Measurements from ENCODE around the gene NDST1. TPM values are rescaled to one million over a fixed set of nuclear protein-coding genes. Genes with fewer than 3 reads are reported as not detected.

Gene NDST1
- total RNA-seq, 2 experiments from 2014 or later: 2.5 to 2.6 TPM

- POLR2A ChIA-PET: no interaction called here
- Mint-ChIP-seq H3K27me3 (no peaks in the 10 kb centered on the region), H3K9me3 (no peaks in the 10 kb centered on the region)
Observed at GRCh38 chr5:150559701-150560100, 51.8 kb downstream of the NDST1 start.

DNA sequence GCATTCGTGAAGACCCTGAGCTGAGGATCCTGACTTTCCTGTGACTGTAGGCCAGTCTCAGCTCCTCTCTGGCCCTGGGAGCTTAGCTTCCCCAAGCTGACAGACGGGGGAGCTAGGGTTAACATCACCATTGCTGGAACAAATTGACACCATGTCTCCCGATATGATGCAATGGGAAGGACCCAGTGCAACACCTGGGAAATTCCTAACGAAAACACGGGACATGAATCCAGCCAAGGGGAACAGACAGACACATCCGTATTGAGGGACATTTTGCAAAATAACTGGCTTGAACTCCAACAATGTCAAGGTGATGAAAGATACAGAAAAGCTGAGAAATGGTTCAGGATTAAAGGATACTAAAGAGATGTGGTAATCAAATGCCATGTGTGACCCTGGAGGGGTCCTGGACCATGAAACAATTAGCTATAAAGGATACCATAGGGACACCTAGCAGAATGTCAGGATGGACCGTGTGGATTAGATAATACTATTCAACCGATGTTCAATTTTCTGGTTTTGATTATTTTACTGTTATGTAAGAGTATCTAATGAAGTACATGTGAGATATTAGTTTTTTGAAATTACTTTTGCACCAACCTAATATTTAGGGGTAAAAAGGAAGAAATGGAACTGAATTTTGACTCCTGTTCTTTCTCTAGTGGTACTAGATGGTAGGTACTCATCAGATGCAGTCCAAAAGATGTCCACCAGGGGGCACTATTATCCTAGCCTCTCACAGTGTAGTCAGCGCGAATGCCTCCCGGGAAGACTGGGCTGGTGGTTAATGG lies 52.7 kb downstream of the NDST1 start:
- intact Hi-C loops (cut with micrococcal nuclease): loop anchor here (1.0 to 5.0 kb wide), 5 partner anchors 96 to 287 kb away; partner anchors contain the start of gene RBM22
- H3K4me3 Mint-ChIP-seq: no peak overlapping the region
- no peak overlapping the region for H3K27ac Mint-ChIP-seq
- H3K36me3 Mint-ChIP-seq: no peaks in the 10 kb centered on the region
- POLR2A ChIA-PET: no interaction called here
- CTCF ChIA-PET: interaction anchor here (0.6 to 7.6 kb wide), 35 partner anchors 9 to 884 kb away, joined by 3 to 85 read pairs (median 4); partner anchors contain the start of genes IRGM, MYOZ3, RPS14 and SMIM3
- no peaks in the 10 kb centered on the region for H3K4me1 Mint-ChIP-seq (ENCODE audit: low read depth)
- peak; percentile 85 for DNase-seq
- no peaks in the 10 kb centered on the region for H3K27me3 Mint-ChIP-seq
- H3K9me3 Mint-ChIP-seq: no peaks in the 10 kb centered on the region

More at GRCh38 chr5:150559701-150560100, 51.8 kb downstream of the NDST1 start:
- intact Hi-C loops (cut with micrococcal nuclease): loop anchor here (2.0 to 5.0 kb wide), 2 partner anchors 101 to 143 kb away; partner anchors contain the start of gene RBM22
- CTCF ChIA-PET: interaction anchor here (0.7 to 7.6 kb wide), 29 partner anchors 10 to 627 kb away, joined by 3 to 85 read pairs (median 4); partner anchors contain the start of genes IRGM, MYOZ3, RPS14 and SMIM3
- Mint-ChIP-seq H3K36me3 (no peaks in the 10 kb centered on the region), H3K4me3 (no peak overlapping the region), H3K27ac (no peak overlapping the region), H3K4me1 (ENCODE audit: low read depth) (no peaks in the 10 kb centered on the region)
- DNase-seq: no peak

DNA sequence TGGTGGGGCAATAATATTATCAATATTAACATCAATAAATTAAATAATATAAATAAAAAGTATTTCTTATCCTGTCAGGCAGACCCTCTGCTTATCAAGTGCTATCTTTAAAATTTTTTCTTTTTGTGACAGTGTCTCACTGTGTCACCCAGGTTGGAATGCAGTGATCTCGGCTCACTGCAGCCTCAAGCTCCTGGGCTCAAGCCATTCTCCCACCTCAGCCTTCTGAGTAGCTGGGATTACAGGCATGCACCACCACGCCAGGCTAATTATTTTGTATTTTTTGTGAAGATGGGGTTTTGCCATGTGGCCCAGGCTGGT lies 53.2 kb downstream of the NDST1 start:
- H3K9me3 Mint-ChIP-seq: no peaks in the 10 kb centered on the region
- H3K4me3 Mint-ChIP-seq: no peak overlapping the region
- no peak for DNase-seq
- no peaks in the 10 kb centered on the region for H3K36me3 Mint-ChIP-seq
- ChIA-PET CTCF (interaction anchor here (0.6 to 7.6 kb wide), 16 partner anchors 16 to 428 kb away, joined by 3 to 85 read pairs (median 4); partner anchors contain the start of genes IRGM and RPS14), POLR2A (no interaction called here)
- no peaks in the 10 kb centered on the region for H3K4me1 Mint-ChIP-seq (ENCODE audit: low read depth)
- H3K27me3 Mint-ChIP-seq: no peaks in the 10 kb centered on the region
- H3K27ac Mint-ChIP-seq: no peak overlapping the region
- intact Hi-C loops (cut with micrococcal nuclease): loop anchor here (1.0 to 5.0 kb wide), 5 partner anchors 95 to 286 kb away; partner anchors contain the start of gene RBM22

- Mint-ChIP-seq H3K27ac (no peak overlapping the region), H3K4me3 (no peak overlapping the region), H3K27me3 (no peaks in the 10 kb centered on the region), H3K36me3 (no peaks in the 10 kb centered on the region), H3K9me3 (no peaks in the 10 kb centered on the region), H3K4me1 (ENCODE audit: low read depth) (no peaks in the 10 kb centered on the region)
- intact Hi-C loops (cut with micrococcal nuclease): loop anchor here (1.0 to 5.0 kb wide), 5 partner anchors 95 to 286 kb away; partner anchors contain the start of gene RBM22
- POLR2A ChIA-PET: interaction anchor here (0.8 kb wide), 1 partner anchor 285 kb away, joined by 4 read pairs; the partner anchor contains the start of gene IRGM
- no peak for DNase-seq
- CTCF ChIA-PET: interaction anchor here (0.6 to 7.6 kb wide), 21 partner anchors 17 to 603 kb away, joined by 3 to 85 read pairs (median 3); partner anchors contain the start of genes IRGM and RPS14
Observed at GRCh38 chr5:150561571-150562275, 53.8 kb downstream of the NDST1 start.

DNA sequence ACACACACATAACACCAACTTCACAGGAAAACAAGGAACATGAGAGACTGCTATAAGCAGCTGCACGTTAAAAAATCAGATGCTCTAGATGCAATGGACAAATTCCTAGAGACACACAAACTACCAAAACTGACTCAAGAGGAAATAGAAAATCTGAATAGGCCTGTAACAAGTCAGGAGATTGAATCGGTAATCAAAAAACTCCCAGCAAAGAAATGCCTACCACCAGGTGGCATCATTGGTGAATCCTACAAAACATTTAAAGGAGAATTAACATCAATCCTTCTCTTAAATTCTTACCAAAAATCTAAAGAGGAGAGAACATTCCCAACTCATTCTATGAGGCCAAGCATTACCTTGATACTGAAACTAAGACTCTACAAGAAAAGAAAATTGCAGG lies 54.9 kb downstream of the NDST1 start:
- Mint-ChIP-seq H3K9me3 (no peaks in the 10 kb centered on the region), H3K27me3 (no peaks in the 10 kb centered on the region), H3K27ac (no peak overlapping the region), H3K36me3 (no peaks in the 10 kb centered on the region), H3K4me1 (ENCODE audit: low read depth) (no peaks in the 10 kb centered on the region), H3K4me3 (no peak overlapping the region)
- ChIA-PET POLR2A (no interaction called here), CTCF (interaction anchor here (0.7 to 7.6 kb wide), 4 partner anchors 57 to 602 kb away, joined by 3 to 85 read pairs (median 26); partner anchors contain the start of gene IRGM)
- intact Hi-C loops (cut with micrococcal nuclease): loop anchor here (5.0 kb wide), 1 partner anchor 139 kb away; the partner anchor contains the start of gene RBM22
- peak; percentile 26 for DNase-seq

DNA sequence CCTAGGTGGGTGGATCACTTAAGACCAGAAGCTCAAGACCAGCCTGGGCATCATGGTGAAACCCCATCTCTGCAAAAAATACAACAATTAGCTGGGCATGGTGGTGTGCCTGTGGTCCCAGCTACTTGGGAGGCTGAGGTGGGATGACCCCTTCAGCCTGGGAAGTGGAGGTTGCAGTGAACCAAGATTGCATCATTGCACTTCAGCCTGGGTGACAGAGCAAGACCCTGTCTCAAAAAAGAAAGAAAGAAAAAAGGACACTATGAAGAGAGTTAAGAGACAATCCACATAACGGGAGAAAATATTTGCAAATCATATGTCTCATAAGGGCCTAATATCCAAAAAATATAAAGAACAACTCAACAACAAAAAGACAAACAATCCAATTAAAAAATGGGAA lies 57.9 kb downstream of the NDST1 start:
- POLR2A ChIA-PET: no interaction called here
- CTCF ChIA-PET: interaction anchor here (0.6 to 7.6 kb wide), 4 partner anchors 90 to 1746 kb away, joined by 3 to 85 read pairs (median 4); partner anchors contain the start of gene IRGM
- no peak overlapping the region for H3K27ac Mint-ChIP-seq
- intact Hi-C loops (cut with micrococcal nuclease): no loop called here
- no peak for DNase-seq
- no peak overlapping the region for H3K4me3 Mint-ChIP-seq
- H3K27me3 Mint-ChIP-seq: no peaks in the 10 kb centered on the region
- H3K9me3 Mint-ChIP-seq: no peaks in the 10 kb centered on the region
- H3K36me3 Mint-ChIP-seq: no peaks in the 10 kb centered on the region
- no peaks in the 10 kb centered on the region for H3K4me1 Mint-ChIP-seq (ENCODE audit: low read depth)

- no peak overlapping the region for H3K27ac Mint-ChIP-seq
- no peaks in the 10 kb centered on the region for H3K36me3 Mint-ChIP-seq
- H3K27me3 Mint-ChIP-seq: no peaks in the 10 kb centered on the region
- CTCF ChIA-PET: no interaction called here
- H3K4me3 Mint-ChIP-seq: no peak overlapping the region
- H3K9me3 Mint-ChIP-seq: no peaks in the 10 kb centered on the region
- H3K4me1 Mint-ChIP-seq (ENCODE audit: low read depth): no peaks in the 10 kb centered on the region
- DNase-seq: no peak
- intact Hi-C loops (cut with micrococcal nuclease): no loop called here
- POLR2A ChIA-PET: no interaction called here
Observed at GRCh38 chr5:150567031-150567717, 59.2 kb downstream of the NDST1 start.

DNA sequence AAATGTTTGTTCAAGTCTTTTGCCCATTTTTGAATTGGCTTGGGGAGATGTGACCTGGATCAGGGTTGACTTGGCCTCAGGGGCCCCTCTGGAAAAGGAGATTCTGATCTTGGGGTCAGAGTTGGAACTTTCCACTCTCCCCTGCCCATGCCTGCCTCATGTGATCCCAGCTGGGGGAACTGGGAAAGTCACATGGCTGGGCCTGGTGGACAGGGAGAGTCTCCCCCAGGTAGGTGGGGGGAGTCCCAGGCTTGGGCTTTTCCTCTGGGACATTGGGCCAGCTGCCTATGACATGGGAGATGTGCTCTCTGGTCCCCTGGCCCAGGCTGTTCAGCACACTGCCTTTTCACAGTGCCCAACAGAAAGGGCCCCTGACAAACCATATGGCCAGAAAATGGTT lies 60.7 kb downstream of the NDST1 start:
- Mint-ChIP-seq H3K27me3 (no peaks in the 10 kb centered on the region), H3K4me1 (ENCODE audit: low read depth) (no peaks in the 10 kb centered on the region), H3K27ac (no peak overlapping the region), H3K36me3 (no peaks in the 10 kb centered on the region), H3K4me3 (no peak overlapping the region), H3K9me3 (no peaks in the 10 kb centered on the region)
- DNase-seq: no peak
- POLR2A ChIA-PET: no interaction called here
- intact Hi-C loops (cut with micrococcal nuclease): no loop called here
- CTCF ChIA-PET: interaction anchor here (1.7 kb wide), 1 partner anchor 9 kb away, joined by 5 read pairs; no protein-coding TSS in a partner anchor

DNA sequence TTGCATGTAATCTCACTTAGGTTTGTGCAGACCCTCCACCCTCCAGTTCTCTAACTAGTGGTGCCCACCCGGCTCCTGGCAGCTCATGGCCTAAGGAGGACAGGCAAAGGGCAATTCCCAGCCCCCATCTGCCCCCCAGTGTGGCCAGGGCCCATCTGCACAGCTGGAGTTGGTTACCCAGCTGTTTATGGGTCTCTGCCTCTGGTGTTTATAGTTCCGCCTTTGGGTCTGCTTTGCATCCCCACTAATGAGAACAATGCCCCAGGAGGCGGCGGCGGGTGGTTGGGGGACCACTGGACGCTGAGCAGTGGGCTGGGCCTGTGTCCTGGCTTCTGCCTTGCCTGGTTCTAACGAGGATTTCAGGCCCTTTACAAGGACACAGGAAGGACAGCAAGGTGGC lies 62.4 kb downstream of the NDST1 start:
- H3K36me3 Mint-ChIP-seq: no peaks in the 10 kb centered on the region
- no peak overlapping the region for H3K4me3 Mint-ChIP-seq
- H3K4me1 Mint-ChIP-seq (ENCODE audit: low read depth): no peaks in the 10 kb centered on the region
- DNase-seq: no peak
- no peaks in the 10 kb centered on the region for H3K27me3 Mint-ChIP-seq
- no peak overlapping the region for H3K27ac Mint-ChIP-seq
- ChIA-PET POLR2A (no interaction called here), CTCF (interaction anchor here (1.7 kb wide), 1 partner anchor 11 kb away, joined by 5 read pairs; no protein-coding TSS in a partner anchor)
- H3K9me3 Mint-ChIP-seq: no peaks in the 10 kb centered on the region
- intact Hi-C loops (cut with micrococcal nuclease): no loop called here

DNA sequence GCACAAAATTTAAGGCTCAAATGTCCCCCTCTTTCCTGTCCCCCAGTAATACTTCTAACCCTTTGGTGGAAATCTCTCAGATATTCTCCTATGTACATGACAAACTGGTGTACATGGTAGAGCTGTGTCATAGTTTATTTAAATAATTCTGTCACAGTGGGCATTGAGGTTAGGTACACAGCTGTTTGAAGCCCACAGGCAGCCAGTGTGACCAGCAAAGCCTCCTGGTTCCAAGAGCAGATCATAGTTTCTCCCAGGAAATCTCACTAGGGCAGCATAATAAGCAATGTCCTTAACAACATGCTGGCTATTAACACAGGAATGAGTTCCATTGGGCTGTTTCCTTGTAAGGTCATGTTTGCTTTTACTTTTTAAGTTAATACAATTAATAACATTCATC lies 63.9 kb downstream of the NDST1 start:
- no peak overlapping the region for H3K27ac Mint-ChIP-seq
- no peaks in the 10 kb centered on the region for H3K9me3 Mint-ChIP-seq
- intact Hi-C loops (cut with micrococcal nuclease): no loop called here
- no peaks in the 10 kb centered on the region for H3K4me1 Mint-ChIP-seq (ENCODE audit: low read depth)
- DNase-seq: no peak
- no peaks in the 10 kb centered on the region for H3K27me3 Mint-ChIP-seq
- no peaks in the 10 kb centered on the region for H3K36me3 Mint-ChIP-seq
- ChIA-PET CTCF (no interaction called here), POLR2A (no interaction called here)
- H3K4me3 Mint-ChIP-seq: no peak overlapping the region

- CTCF ChIA-PET: interaction anchor here (0.7 to 1.4 kb wide), 3 partner anchors 13 to 906 kb away, joined by 3 to 4 read pairs (median 4); no protein-coding TSS in a partner anchor
- no peaks in the 10 kb centered on the region for H3K27me3 Mint-ChIP-seq
- POLR2A ChIA-PET: no interaction called here
- no peaks in the 10 kb centered on the region for H3K9me3 Mint-ChIP-seq
- intact Hi-C loops (cut with micrococcal nuclease): no loop called here
- no peaks in the 10 kb centered on the region for H3K36me3 Mint-ChIP-seq
- DNase-seq: no peak
- H3K4me1 Mint-ChIP-seq (ENCODE audit: low read depth): no peaks in the 10 kb centered on the region
- H3K4me3 Mint-ChIP-seq: no peak overlapping the region
- no peak overlapping the region for H3K27ac Mint-ChIP-seq
Observed at GRCh38 chr5:150573216-150573615, 65.3 kb downstream of the NDST1 start.
